K562 (cell line): Measurements from ENCODE around the gene CELSR2. TPM values are rescaled to one million over a fixed set of nuclear protein-coding genes. Genes with fewer than 3 reads are reported as not detected.

ENCODE experiments used
- ARID2 ChIP-seq: fragments of 450-650 bp; IDR thresholded peaks from 2 replicates; pipeline ENCODE4 v1.6.1; 2017; ENCODE audit warnings: antibody characterized with exemption, mild to moderate bottlenecking
- ARID3B ChIP-seq: fragments of 250-450 bp; sonication (Bioruptor Pico); IDR thresholded peaks from 2 replicates; pipeline ENCODE4 v1.4.0; 2020; ENCODE audit warnings: borderline replicate concordance
- ATF1 ChIP-seq, 2 experiments: fragments of 450-650 bp in 1 of 2; IDR thresholded peaks; 2 replicates each; pipeline ENCODE4 v1.6.1; 2016; ENCODE audit warnings: missing compliant biosample characterization in 1 of 2, missing genetic modification characterization in 1 of 2
- BCOR ChIP-seq: fragments of 450-650 bp; IDR thresholded peaks from 2 replicates; pipeline ENCODE4 v1.6.1; 2016
- CBX2 ChIP-seq: fragments of 200-600 bp; sonication (generic); IDR thresholded peaks from one replicate; pipeline ENCODE4 v1.6.1; 2012; ENCODE audit warnings: mild to moderate bottlenecking, low read length, inconsistent platforms; ENCODE audit not compliant: insufficient read depth, poor library complexity, severe bottlenecking
- CBX3 ChIP-seq, 2 experiments: IDR thresholded peaks; 1 replicate in 1 of 2; 2 replicates in 1 of 2; pipeline ENCODE4 v1.6.1; 2012; ENCODE audit warnings: inconsistent platforms in 2 of 2, low read length in 2 of 2, borderline replicate concordance in 1 of 2, control low read depth in 1 of 2
- CREB3L1 ChIP-seq: fragments of 450-650 bp; IDR thresholded peaks from 2 replicates; pipeline ENCODE4 v1.6.1; 2014; ENCODE audit warnings: low read depth, mild to moderate bottlenecking, moderate library complexity, borderline replicate concordance
- CREBBP ChIP-seq: IDR thresholded peaks from one replicate; pipeline ENCODE4 v1.6.1; 2012; ENCODE audit warnings: low read depth, mild to moderate bottlenecking, control low read depth, inconsistent platforms, low read length
- DPF2 ChIP-seq: fragments of 450-650 bp; IDR thresholded peaks from 2 replicates; pipeline ENCODE4 v1.6.1; 2016
- EP400 ChIP-seq: fragments of 450-650 bp; IDR thresholded peaks from 2 replicates; pipeline ENCODE4 v1.6.1; 2017; ENCODE audit warnings: antibody characterized with exemption, mild to moderate bottlenecking, moderate library complexity
- JUN ChIP-seq, 2 experiments: sonication (generic) in 1 of 2; formaldehyde crosslinking in 1 of 2; IDR thresholded peaks; 2 replicates each; pipeline versions ENCODE4 v1.6.1 to v1.8.0; 2012 to 2022; ENCODE audit warnings: borderline replicate concordance in 2 of 2, mild to moderate bottlenecking in 2 of 2, improper control_type of control experiment in 1 of 2, low read depth in 1 of 2, low read length in 1 of 2, missing genetic modification reagents in 1 of 2
- KDM1A ChIP-seq, 2 experiments: fragments of 450-650 bp; IDR thresholded peaks; 2 replicates each; pipeline ENCODE4 v1.6.1; 2016; ENCODE audit warnings: mild to moderate bottlenecking in 2 of 2
- PTRF ChIP-seq: fragments of 450-650 bp; IDR thresholded peaks from 2 replicates; pipeline ENCODE4 v1.6.1; 2016; ENCODE audit warnings: mild to moderate bottlenecking, missing genetic modification characterization, missing compliant biosample characterization
- RNF219 ChIP-seq: fragments of 250-450 bp; sonication (Bioruptor Pico); IDR thresholded peaks from 2 replicates; pipeline ENCODE4 v1.5.0; 2022; ENCODE audit warnings: mild to moderate bottlenecking
- SRSF7 ChIP-seq: fragments of 200-400 bp; formaldehyde crosslinking; optimal IDR thresholded peaks from 2 replicates; pipeline ENCODE3; 2017; ENCODE audit warnings: mild to moderate bottlenecking, low read depth, low read length
- ZC3H8 ChIP-seq: fragments of 450-650 bp; IDR thresholded peaks from 2 replicates; pipeline ENCODE4 v1.6.1; 2017
- ZMIZ1 ChIP-seq, 2 experiments: fragments of 150-350 bp in 1 of 2; IDR thresholded peaks; 2 replicates each; pipeline ENCODE4 v1.6.1; 2012 to 2016; ENCODE audit warnings: low read depth in 2 of 2, low read length in 2 of 2, mild to moderate bottlenecking in 1 of 2, moderate library complexity in 1 of 2
- ZNF134 ChIP-seq: fragments of 250-450 bp; sonication (Bioruptor Pico); conservative IDR thresholded peaks from 2 replicates; pipeline ENCODE4 v1.4.0; 2020
- ZNF263 ChIP-seq: sonication (generic); formaldehyde crosslinking; IDR thresholded peaks from 2 replicates; pipeline ENCODE4 v1.8.0; 2022; ENCODE audit warnings: mild to moderate bottlenecking, missing genetic modification reagents, borderline replicate concordance
- ZNF695 ChIP-seq: fragments of 450-650 bp; formaldehyde crosslinking; IDR thresholded peaks from 2 replicates; pipeline ENCODE4 v1.4.0; 2020; ENCODE audit warnings: mild to moderate bottlenecking, moderate library complexity
- polyA plus RNA-seq, 8 experiments: library from polyadenylated mRNA; depleted of rRNA in 4 of 8; stranded (reverse) in 5 of 8; unstranded in 3 of 8; fragments of >200 nt; fragmentation: Nextera tagmentation in 2 of 8; fragmentation: Illumina TruSeq in 1 of 8; extraction: Ambion mirVana in 2 of 8; extraction: Trizol in 1 of 8; gene quantifications; 2 replicates each; pipeline versions ENCODE4 v1.2.1 to v1.2.3, GENCODE V29; 2011 to 2014; ENCODE audit warnings: inconsistent platforms in 1 of 8, missing spikeins in 1 of 8
- total RNA-seq, 7 experiments: library from RNA; depleted of rRNA in 6 of 7; stranded (reverse); fragments of >200 nt in 6 of 7; fragmentation: Illumina TruSeq in 2 of 7; extraction: Trizol in 2 of 7; gene quantifications; 2 replicates each; pipeline versions ENCODE4 v1.2.1 to v1.2.3, GENCODE V29; 2011 to 2021; ENCODE audit warnings: low replicate concordance in 1 of 7

CELSR2 gene
- total and polyA plus RNA-seq, 9 of the 15 experiments (the other 6 are each of a cell fraction or from before 2014, with no cell fraction given) = 0.31 to 21.9 (median 4.2) TPM

GRCh38 chr1:109218516-109218915 is 30.8 kb upstream of the CELSR2 start (continued):
- TF ChIP-seq BCOR (no peak), ARID3B (CRISPR knock-in tag) (no peak), CBX2 (no peak), CREBBP (no peak), EP400 (peak; percentile 23; the same call in 1 of the 2 replicates), RNF219 (no peak), PTRF (no peak), ZC3H8 (no peak), ATF1 (CRISPR knock-in tag; IDR thresholded peaks at IDR 0.05) (no peak), ATF1 (tag; IDR thresholded peaks at IDR 0.05) (no peak), ZMIZ1 (IDR thresholded peaks at IDR 0.05; ENCODE audit: low read depth in 2 of 2, low read length in 2 of 2) (no peak), ZNF263 (CRISPR knock-in tag) (no peak), SRSF7 (no peak), KDM1A (IDR thresholded peaks at IDR 0.05) (peak; percentile 29 to 45; a peak in 1 of 4 replicates), DPF2 (peak; percentile 78), CREB3L1 (no peak), ZNF134 (CRISPR knock-in tag) (no peak), ARID2 (no peak), ZNF695 (no peak), JUN (IDR thresholded peaks at IDR 0.05; ENCODE audit: borderline replicate concordance, low read depth, low read length) (no peak), JUN (CRISPR knock-in tag; IDR thresholded peaks at IDR 0.05; ENCODE audit: borderline replicate concordance) (no peak), CBX3 (IDR thresholded peaks at IDR 0.05; ENCODE audit: borderline replicate concordance in 1 of 2, low read length in 2 of 2) (peak in 1 of 2 experiments; percentile 42; a peak in 1 of 3 replicates)
